ENCODE results near the gene LEO1. TPM values are rescaled to one million over a fixed set of nuclear protein-coding genes. Genes with fewer than 3 reads are reported as not detected.
"Not testable (repeated sequence)": the region's sequence is repeated elsewhere in the genome, so short reads cannot be mapped to it uniquely, and the experiment has no call there.

Gene LEO1
- total RNA-seq, 1 experiment from 2014 or later: 48.7 TPM

GRCh38 chr15:52005748-52006701 lies 34.4 kb upstream of the LEO1 start:
- in situ Hi-C loops (cut with HindIII; ENCODE audit: low sequenced_read_pairs): no loop called here
- DNase-seq (ENCODE audit: low spot score): no peak

- in situ Hi-C loops (cut with HindIII; ENCODE audit: low sequenced_read_pairs): no loop called here
- no peak for DNase-seq (ENCODE audit: low spot score)
These were observed 33.2 kb upstream of the LEO1 start for GRCh38 chr15:52004806-52005205.

DNA sequence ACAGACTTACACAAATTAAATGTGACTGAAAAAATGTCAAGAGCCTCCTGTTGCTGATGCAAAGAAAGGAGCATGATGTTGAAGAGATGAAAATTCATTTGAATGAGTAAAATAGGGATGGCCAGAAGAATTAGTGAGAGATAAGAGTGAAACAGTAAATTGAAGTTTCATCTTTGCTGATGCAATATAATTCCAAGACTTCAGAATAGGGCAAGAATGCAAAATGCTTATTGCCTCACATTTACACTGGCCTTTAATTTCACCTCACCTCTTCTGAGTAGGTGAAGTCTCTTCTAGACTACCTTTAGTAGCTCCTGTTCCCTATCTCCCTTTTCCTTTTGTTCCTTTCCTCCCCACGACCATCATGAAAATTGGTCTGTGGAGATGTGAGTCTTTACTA lies 32.1 kb upstream of the LEO1 start:
- DNase-seq (ENCODE audit: low spot score): no peak
- in situ Hi-C loops (cut with HindIII; ENCODE audit: low sequenced_read_pairs): no loop called here

- DNase-seq (ENCODE audit: low spot score); in situ Hi-C loops (cut with HindIII; ENCODE audit: low sequenced_read_pairs): not testable (repeated sequence)
These were observed 31.5 kb upstream of the LEO1 start for GRCh38 chr15:52003089-52003488.

GRCh38 chr15:52002351-52002750 lies 30.8 kb upstream of the LEO1 start:
- in situ Hi-C loops (cut with HindIII; ENCODE audit: low sequenced_read_pairs): no loop called here
- DNase-seq (ENCODE audit: low spot score): no peak

DNA sequence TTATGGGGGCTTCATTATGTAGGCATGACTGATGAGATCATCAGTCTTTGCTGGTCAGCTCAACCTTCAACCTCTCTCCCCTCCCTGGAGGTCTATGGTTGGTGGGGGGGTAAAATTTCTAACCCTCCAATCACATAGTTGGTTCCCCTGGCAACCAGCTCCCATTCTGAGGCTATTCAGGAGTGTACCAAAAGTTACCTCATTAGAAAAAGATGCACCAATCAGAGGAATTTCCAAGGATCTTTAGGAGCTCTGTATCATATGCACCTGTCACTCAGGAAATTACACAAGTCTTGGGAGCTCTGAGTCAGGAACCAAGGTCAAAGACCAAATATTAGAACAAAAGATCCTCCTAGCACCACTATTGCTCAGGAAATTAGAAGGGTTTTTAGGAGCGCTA lies 21.4 kb upstream of the LEO1 start:
- no peak for DNase-seq (ENCODE audit: low spot score)
- in situ Hi-C loops (cut with HindIII; ENCODE audit: low sequenced_read_pairs): no loop called here

DNA sequence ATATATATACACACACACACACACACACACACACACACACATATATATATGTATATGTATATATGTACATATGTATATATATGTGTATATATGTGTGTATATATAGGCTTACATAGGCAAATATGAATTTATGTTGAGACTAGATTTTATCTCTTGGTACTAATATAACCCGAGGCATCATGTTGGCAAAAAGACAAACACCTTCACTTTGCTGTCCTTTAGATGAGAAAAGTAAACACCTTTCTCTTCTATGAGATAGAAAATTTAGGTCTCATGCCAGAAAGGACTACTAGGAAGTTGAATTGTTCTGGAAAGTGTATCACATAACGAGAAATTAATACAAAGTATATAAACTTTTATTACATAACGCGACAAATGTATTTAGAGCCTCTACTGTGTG lies 19.6 kb upstream of the LEO1 start:
- DNase-seq (ENCODE audit: low spot score): no peak
- in situ Hi-C loops (cut with HindIII; ENCODE audit: low sequenced_read_pairs): no loop called here

DNA sequence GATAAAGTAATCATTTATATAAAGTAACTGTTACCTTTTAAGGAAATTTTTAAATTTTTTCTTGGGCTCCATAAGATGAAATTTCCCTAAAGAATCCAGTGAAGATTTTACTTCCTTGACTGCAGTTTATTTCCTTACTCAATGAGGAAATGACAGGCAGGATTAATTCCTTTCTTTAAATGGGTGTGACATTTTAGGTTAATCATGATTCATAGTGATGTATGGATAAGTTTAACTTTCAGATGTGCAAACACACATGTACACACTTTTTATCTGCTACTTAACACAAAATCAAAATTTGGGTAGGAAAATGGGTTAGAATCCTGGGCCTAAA lies 11.2 kb upstream of the LEO1 start:
- in situ Hi-C loops (cut with HindIII; ENCODE audit: low sequenced_read_pairs): no loop called here
- no peak for DNase-seq (ENCODE audit: low spot score)

- peak; percentile 40 for DNase-seq (ENCODE audit: low spot score)
- in situ Hi-C loops (cut with HindIII; ENCODE audit: low sequenced_read_pairs): no loop called here
These were observed 10.6 kb upstream of the LEO1 start for GRCh38 chr15:51982013-51982769.

DNA sequence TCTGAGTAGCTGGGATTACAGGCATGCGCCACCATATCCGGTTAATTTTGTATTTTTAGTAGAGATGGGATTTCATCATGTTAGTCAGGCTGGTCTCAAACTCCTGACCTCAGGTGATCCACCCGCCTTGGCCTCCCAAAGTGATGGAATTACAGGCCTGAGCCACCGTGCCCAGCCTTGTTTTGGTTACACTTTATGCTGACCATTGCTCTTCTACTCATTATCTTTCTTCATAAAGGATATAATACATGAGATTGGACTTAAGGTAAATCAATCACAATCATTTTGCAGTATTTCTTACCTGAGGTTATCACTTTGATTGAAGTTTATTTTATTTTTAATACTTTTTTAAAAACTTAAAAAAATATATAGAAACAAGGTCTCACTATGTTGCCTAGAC lies 2.2 kb upstream of the LEO1 start:
- in situ Hi-C loops (cut with HindIII; ENCODE audit: low sequenced_read_pairs): no loop called here
- no peak for DNase-seq (ENCODE audit: low spot score)

DNA sequence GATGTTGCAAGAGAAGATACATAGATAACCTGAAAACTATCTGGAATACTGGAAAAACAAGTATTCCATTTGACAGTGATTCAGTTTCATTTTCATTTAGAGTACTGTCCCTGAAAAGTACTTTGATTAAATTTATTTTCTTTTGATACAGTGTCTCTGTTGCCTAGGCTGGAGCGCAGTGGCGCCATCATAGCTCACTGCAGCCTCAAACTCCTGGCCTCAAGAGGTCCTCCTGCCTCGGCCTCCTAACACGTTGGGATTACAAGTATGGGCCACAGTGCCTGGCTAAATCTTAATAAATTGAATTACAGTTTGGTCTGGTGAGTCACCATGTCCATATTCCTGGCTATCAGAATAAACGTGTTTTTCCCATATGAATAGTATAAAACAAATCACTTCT lies 1.6 kb upstream of the LEO1 start:
- DNase-seq (ENCODE audit: low spot score): no peak
- in situ Hi-C loops (cut with HindIII; ENCODE audit: low sequenced_read_pairs): no loop called here

GRCh38 chr15:51971032-51971374 lies 575 bp downstream of the LEO1 start:
- no peak for DNase-seq (ENCODE audit: low spot score)
- in situ Hi-C loops (cut with HindIII; ENCODE audit: low sequenced_read_pairs): no loop called here

DNA sequence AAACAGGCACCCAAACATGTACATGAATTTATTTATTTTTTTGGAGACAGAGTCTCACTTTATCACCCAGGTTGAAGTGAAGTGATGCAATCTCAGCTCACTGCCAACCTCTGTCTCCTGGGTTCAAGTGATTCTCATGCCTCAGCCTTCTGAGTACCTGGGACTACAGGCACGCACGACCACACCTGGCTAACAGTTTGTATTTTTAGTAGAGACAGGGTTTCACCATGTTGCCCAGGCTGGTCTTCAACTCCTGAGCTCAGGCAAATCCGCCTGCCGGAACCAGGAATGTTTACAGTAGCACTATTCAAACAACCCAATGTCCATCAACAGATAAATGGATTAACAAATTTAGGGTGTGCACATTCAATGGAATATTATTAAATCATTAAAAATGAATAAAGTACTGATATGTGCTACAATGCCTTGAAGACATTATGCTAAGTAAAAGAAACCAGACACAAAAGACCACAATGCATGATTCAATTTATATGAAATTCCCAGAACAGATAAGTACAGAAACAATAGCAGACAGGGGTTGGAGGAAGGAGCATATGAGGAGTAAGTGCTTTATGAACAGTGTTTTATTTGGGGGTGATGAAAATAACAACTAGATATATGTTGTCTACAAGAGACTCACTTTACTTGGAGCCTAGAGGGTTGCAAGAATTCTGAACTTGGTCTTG lies 1.3 kb downstream of the LEO1 start:
- no peak for DNase-seq (ENCODE audit: low spot score)
- in situ Hi-C loops (cut with HindIII; ENCODE audit: low sequenced_read_pairs): no loop called here

DNA sequence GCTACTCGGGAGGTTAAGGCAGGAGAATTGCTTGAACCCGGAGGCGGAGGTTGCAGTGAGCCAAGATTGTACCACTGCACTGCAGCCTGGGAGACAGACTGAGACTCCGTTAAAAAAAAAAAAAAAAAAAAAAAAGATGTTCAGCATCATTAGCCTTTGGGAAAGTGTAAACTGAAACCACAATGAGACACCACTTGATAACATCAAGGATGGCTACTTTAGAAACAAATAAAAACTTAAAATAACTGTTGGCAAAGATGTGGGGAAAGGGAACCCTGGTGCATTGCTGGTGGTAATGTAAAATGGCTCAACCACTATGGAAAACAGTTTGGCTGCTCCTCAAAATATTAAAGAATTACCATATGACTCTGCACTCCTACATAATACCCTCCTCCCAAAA lies 1.9 kb downstream of the LEO1 start:
- in situ Hi-C loops (cut with HindIII; ENCODE audit: low sequenced_read_pairs): no loop called here
- DNase-seq (ENCODE audit: low spot score): no peak

DNA sequence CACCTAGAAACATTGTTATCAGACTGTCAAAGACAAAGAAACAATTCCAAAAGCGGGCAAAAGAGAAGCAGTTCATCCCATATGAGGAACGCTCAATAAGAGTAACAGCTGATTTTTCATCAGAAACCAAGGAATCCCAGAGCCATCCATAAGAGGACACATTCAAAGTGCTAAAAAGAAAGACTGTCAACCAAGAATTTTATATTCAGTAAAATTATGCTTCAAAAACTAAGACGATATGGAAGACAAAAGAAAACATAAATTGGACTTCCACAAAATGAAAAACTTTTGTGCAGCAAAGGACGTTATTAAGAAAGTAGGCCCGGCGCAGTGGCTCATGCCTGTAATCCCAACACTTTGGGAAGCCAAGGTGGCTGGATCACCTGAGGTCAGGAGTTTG lies 4.0 kb downstream of the LEO1 start:
- DNase-seq (ENCODE audit: low spot score): no peak
- in situ Hi-C loops (cut with HindIII; ENCODE audit: low sequenced_read_pairs): no loop called here

GRCh38 chr15:51966192-51966591 lies 5.4 kb downstream of the LEO1 start:
- DNase-seq (ENCODE audit: low spot score): no peak
- in situ Hi-C loops (cut with HindIII; ENCODE audit: low sequenced_read_pairs): no loop called here

DNA sequence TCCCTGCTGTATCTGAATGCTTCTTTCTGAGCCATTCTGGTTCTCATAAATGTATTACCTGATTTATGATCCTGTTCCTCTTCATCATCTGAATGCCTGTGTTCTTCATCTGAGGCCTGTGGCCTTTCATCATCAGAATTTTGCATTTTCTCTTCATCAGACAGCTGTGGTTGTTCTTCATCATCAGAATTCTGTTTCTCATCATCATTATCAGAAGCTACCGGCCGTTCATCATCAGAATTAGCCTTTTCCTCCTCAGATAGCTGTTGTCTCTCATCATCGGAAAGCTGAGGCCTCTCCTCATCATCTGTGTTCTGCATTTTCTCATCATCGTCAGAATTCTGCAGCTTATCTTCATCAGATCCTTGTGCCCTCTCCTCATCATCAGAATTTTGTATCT lies 5.9 kb downstream of the LEO1 start:
- in situ Hi-C loops (cut with HindIII; ENCODE audit: low sequenced_read_pairs): no loop called here
- DNase-seq (ENCODE audit: low spot score): no peak

GRCh38 chr15:51955504-51955903 lies 16.1 kb downstream of the LEO1 start:
- in situ Hi-C loops (cut with HindIII; ENCODE audit: low sequenced_read_pairs): no loop called here
- no peak for DNase-seq (ENCODE audit: low spot score)

DNA sequence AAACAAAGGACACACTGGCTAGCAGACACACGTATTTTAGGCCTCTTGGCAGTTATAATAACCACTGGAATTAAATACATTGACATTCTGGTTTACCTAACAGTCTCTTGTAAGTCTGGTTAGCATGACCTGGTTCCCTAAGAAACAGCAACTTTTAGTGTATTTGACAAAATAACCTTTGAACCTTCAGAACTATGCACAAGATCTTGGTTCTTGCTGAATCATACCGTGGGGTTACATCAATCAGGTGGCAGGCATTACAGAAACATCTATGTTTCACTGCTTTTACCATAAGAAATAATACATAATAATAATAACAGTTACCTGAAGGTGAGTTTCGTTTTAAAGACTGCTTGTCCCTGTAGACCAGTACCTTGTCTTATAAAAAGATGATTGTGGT lies 18.8 kb downstream of the LEO1 start:
- no peak for DNase-seq (ENCODE audit: low spot score)
- in situ Hi-C loops (cut with HindIII; ENCODE audit: low sequenced_read_pairs): no loop called here

DNA sequence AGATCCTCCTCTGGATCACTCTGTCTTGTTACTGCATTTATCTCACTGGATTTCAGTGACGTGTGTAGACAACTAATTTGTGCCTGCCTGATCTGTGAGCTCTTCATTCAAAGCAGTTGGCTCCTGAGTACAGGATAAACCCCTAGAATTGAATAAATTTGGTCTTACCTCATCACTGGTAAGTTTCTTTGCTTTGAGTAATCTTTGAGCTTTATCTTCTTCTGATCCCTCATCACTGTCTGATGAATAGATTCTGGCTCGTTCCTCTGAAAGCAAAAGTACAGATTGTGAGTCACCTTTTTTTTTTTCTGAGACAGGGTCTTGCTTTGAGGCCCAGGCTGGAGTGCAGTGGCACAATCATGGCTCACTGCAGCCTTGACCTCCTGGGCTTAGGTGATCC lies 24.5 kb downstream of the LEO1 start:
- in situ Hi-C loops (cut with HindIII; ENCODE audit: low sequenced_read_pairs): no loop called here
- DNase-seq (ENCODE audit: low spot score): no peak

Measured in G401 (cell line).